HEK293 (cell line): Measurements from ENCODE around the gene GABRA6.

Source experiments
- CTCF ChIA-PET: fragments of 350-600 bp; formaldehyde crosslinking; extraction: SDS; loops from one replicate; lab custom pipeline; 2021; ENCODE audit warnings: antibody characterized with exemption; lab: Yijun Ruan, JAX
- POLR2A ChIA-PET: fragments of 300-600 bp; formaldehyde crosslinking; extraction: SDS; loops from one replicate; lab custom pipeline; 2020; ENCODE audit warnings: antibody characterized with exemption, inconsistent platforms; lab: Yijun Ruan, JAX
- H3K27ac ChIP-seq: fragments of 200-500 bp; sonication (Bioruptor generic); 2 replicates; pipeline ENCODE4 v1.5.1; 2014; ENCODE audit warnings: low read depth, low read length, control low read depth, inconsistent platforms; ENCODE audit errors: extremely low read depth
- H3K36me3 ChIP-seq, 2 experiments: fragments of 200-500 bp in 1 of 2; sonication (Bioruptor generic) in 1 of 2; 1 replicate in 1 of 2; 2 replicates in 1 of 2; pipeline ENCODE4 v1.5.1; 2014 to 2017; ENCODE audit warnings: inconsistent platforms in 2 of 2, low read length in 2 of 2; ENCODE audit not compliant: control insufficient read depth in 2 of 2, insufficient read depth in 1 of 2
- H3K4me1 ChIP-seq: fragments of 200-500 bp; sonication (Bioruptor generic); 2 replicates; pipeline ENCODE4 v1.5.1; 2014; ENCODE audit warnings: mild to moderate bottlenecking, low read length, inconsistent platforms; ENCODE audit not compliant: control insufficient read depth, insufficient read depth
- H3K4me3 ChIP-seq: 2 replicates; pipeline ENCODE4 v1.5.1; 2011; ENCODE audit warnings: low read depth, mild to moderate bottlenecking, control low read depth, low read length, moderate library complexity
- H3K9me3 ChIP-seq: fragments of 200-500 bp; sonication (Bioruptor generic); 2 replicates; pipeline ENCODE4 v1.5.1; 2014; ENCODE audit warnings: low read depth, low read length, inconsistent platforms; ENCODE audit not compliant: control insufficient read depth, insufficient read depth
- ELK4 ChIP-seq: IDR thresholded peaks from 2 replicates; pipeline ENCODE4 v1.6.1; 2011; ENCODE audit warnings: mild to moderate bottlenecking, low read depth, low read length, borderline replicate concordance
- KLF17 ChIP-seq: fragments of 450-650 bp; formaldehyde crosslinking; IDR thresholded peaks from 2 replicates; pipeline ENCODE4 v1.5.1; 2016; ENCODE audit warnings: missing biosample characterization, missing genetic modification characterization
- KLF8 ChIP-seq: fragments of 450-650 bp; formaldehyde crosslinking; IDR thresholded peaks from 2 replicates; pipeline ENCODE4 v1.5.1; 2016; ENCODE audit warnings: missing biosample characterization, missing genetic modification characterization
- MZF1 ChIP-seq: fragments of 450-650 bp; formaldehyde crosslinking; IDR thresholded peaks from 2 replicates; pipeline ENCODE4 v1.5.1; 2017; ENCODE audit warnings: missing biosample characterization, missing genetic modification characterization, borderline replicate concordance
- PRDM1 ChIP-seq: fragments of 450-650 bp; formaldehyde crosslinking; IDR thresholded peaks from 2 replicates; pipeline ENCODE4; 2016; ENCODE audit warnings: missing biosample characterization, missing genetic modification characterization
- PRDM10 ChIP-seq: fragments of 450-650 bp; formaldehyde crosslinking; IDR thresholded peaks from 2 replicates; pipeline ENCODE4 v1.5.1; 2016; ENCODE audit warnings: missing biosample characterization, missing genetic modification characterization
- SP3 ChIP-seq: fragments of 450-650 bp; formaldehyde crosslinking; IDR thresholded peaks from 2 replicates; pipeline ENCODE4 v1.5.1; 2016; ENCODE audit warnings: missing biosample characterization, missing genetic modification characterization
- YY2 ChIP-seq: fragments of 450-650 bp; formaldehyde crosslinking; IDR thresholded peaks from 2 replicates; pipeline ENCODE4 v1.5.1; 2016; ENCODE audit warnings: missing biosample characterization, missing genetic modification characterization
- ZBTB10 ChIP-seq: fragments of 450-650 bp; formaldehyde crosslinking; IDR thresholded peaks from 2 replicates; pipeline ENCODE4 v1.5.1; 2016; ENCODE audit warnings: missing biosample characterization, missing genetic modification characterization
- ZBTB17 ChIP-seq: fragments of 450-650 bp; formaldehyde crosslinking; IDR thresholded peaks from 2 replicates; pipeline ENCODE4 v1.5.1; 2016; ENCODE audit warnings: missing biosample characterization, missing genetic modification characterization
- ZNF114 ChIP-seq: fragments of 450-650 bp; formaldehyde crosslinking; IDR thresholded peaks from 2 replicates; pipeline ENCODE4 v1.5.0; 2017; ENCODE audit warnings: missing biosample characterization, missing genetic modification characterization
- ZNF140 ChIP-seq: fragments of 450-650 bp; formaldehyde crosslinking; IDR thresholded peaks from 2 replicates; pipeline ENCODE4 v1.5.1; 2016; ENCODE audit warnings: missing biosample characterization, missing genetic modification characterization
- ZNF202 ChIP-seq: fragments of 450-650 bp; formaldehyde crosslinking; IDR thresholded peaks from 2 replicates; pipeline ENCODE4 v1.5.1; 2016; ENCODE audit warnings: missing biosample characterization, missing genetic modification characterization, borderline replicate concordance
- ZNF24 ChIP-seq: fragments of 450-650 bp; formaldehyde crosslinking; IDR thresholded peaks from 2 replicates; pipeline ENCODE4 v1.5.1; 2016; ENCODE audit warnings: missing biosample characterization, missing genetic modification characterization
- ZNF280C ChIP-seq: fragments of 450-650 bp; formaldehyde crosslinking; IDR thresholded peaks from 2 replicates; pipeline ENCODE4 v1.5.1; 2016; ENCODE audit warnings: missing biosample characterization, missing genetic modification characterization
- ZNF354C ChIP-seq: fragments of 450-650 bp; formaldehyde crosslinking; IDR thresholded peaks from 2 replicates; pipeline ENCODE4 v1.5.1; 2016; ENCODE audit warnings: missing biosample characterization, missing genetic modification characterization, low read depth, borderline replicate concordance
- ZNF362 ChIP-seq: fragments of 450-650 bp; formaldehyde crosslinking; IDR thresholded peaks from 2 replicates; pipeline ENCODE4 v1.5.1; 2016; ENCODE audit warnings: missing biosample characterization, missing genetic modification characterization
- ZNF585B ChIP-seq: fragments of 450-650 bp; formaldehyde crosslinking; IDR thresholded peaks from 2 replicates; pipeline ENCODE4 v1.5.1; 2016; ENCODE audit warnings: missing biosample characterization, missing genetic modification characterization
- ZNF623 ChIP-seq: fragments of 450-650 bp; formaldehyde crosslinking; IDR thresholded peaks from 2 replicates; pipeline ENCODE4 v1.5.1; 2016; ENCODE audit warnings: missing biosample characterization, missing genetic modification characterization
- ZNF654 ChIP-seq: fragments of 450-650 bp; formaldehyde crosslinking; IDR thresholded peaks from 2 replicates; pipeline ENCODE4 v1.5.1; 2016; ENCODE audit warnings: low read depth, missing biosample characterization, missing genetic modification characterization
- ZNF677 ChIP-seq: fragments of 450-650 bp; IDR thresholded peaks from 2 replicates; pipeline ENCODE4 v1.5.0; 2018; ENCODE audit warnings: missing biosample characterization, mild to moderate bottlenecking, missing genetic modification characterization, moderate library complexity

The GABRA6 gene

GRCh38 chr5:161700065-161700464 is 14.5 kb downstream of the GABRA6 start:
- no peaks in the 10 kb centered on the region for H3K9me3 ChIP-seq
- no peak overlapping the region for H3K27ac ChIP-seq
- H3K4me1 ChIP-seq = no peaks in the 10 kb centered on the region
- POLR2A ChIA-PET = no interaction called here
- TF ChIP-seq ZNF623 (tag by site-specific recombination) (no peak), ZNF280C (tag by site-specific recombination) (no peak), ZBTB17 (no peak), SP3 (tag by site-specific recombination) (no peak), ZNF354C (tag by site-specific recombination) (no peak)
- TF ChIP-seq, all 188 proteins: peak for 0
- Histone ChIP-seq H3K36me3 (no peaks in the 10 kb centered on the region), H3K4me3 (no peak overlapping the region)
- CTCF ChIA-PET = interaction anchor here (0.6 to 0.7 kb wide), 3 partner anchors 12 to 951 kb away, joined by 3 to 4 read pairs (median 3); no protein-coding TSS in a partner anchor

GRCh38 chr5:161703528-161703927 is 18.0 kb downstream of the GABRA6 start:
- H3K4me3 ChIP-seq = no peak overlapping the region

GRCh38 chr5:161707382-161707781 is 21.9 kb downstream of the GABRA6 start:
- POLR2A ChIA-PET = no interaction called here
- CTCF ChIA-PET = no interaction called here
- Histone ChIP-seq H3K27ac (no peak overlapping the region), H3K36me3 (no peaks in the 10 kb centered on the region), H3K9me3 (no peaks in the 10 kb centered on the region), H3K4me3 (no peak overlapping the region), H3K4me1 (no peaks in the 10 kb centered on the region)
- TF ChIP-seq MZF1 (tag by site-specific recombination) = no peak
- TF ChIP-seq ZNF114 = no peak
- TF ChIP-seq ZNF202 = no peak
- no peak for TF ChIP-seq YY2
- TF ChIP-seq ZNF677 (tag by site-specific recombination) = no peak
- TF ChIP-seq ZNF654 (tag by site-specific recombination) = no peak
- TF ChIP-seq ZNF24 (tag by site-specific recombination) = no peak
- TF ChIP-seq KLF17 = no peak
- TF ChIP-seq ELK4 = no peak
- no peak for TF ChIP-seq ZBTB10 (tag by site-specific recombination)
- no peak for TF ChIP-seq PRDM10 (tag by site-specific recombination)
- TF ChIP-seq KLF8 (tag by site-specific recombination) = no peak
- TF ChIP-seq ZNF140 (tag by site-specific recombination) = no peak
- no peak for TF ChIP-seq ZNF362 (tag by site-specific recombination)
- no peak for TF ChIP-seq ZNF585B (tag by site-specific recombination)

More at GRCh38 chr5:161703528-161703927, 18.0 kb downstream of the GABRA6 start:
- Histone ChIP-seq H3K4me1 (no peaks in the 10 kb centered on the region), H3K27ac (no peak overlapping the region), H3K9me3 (no peaks in the 10 kb centered on the region), H3K36me3 (no peaks in the 10 kb centered on the region)
- POLR2A ChIA-PET = no interaction called here
- no peak for TF ChIP-seq PRDM1 (tag by site-specific recombination)
- CTCF ChIA-PET = no interaction called here
